Forelimb muscle (tissue), 1 donor: ENCODE results near the gene ATP6V0B. TPM values are rescaled to one million over a fixed set of nuclear protein-coding genes. Genes with fewer than 3 reads are reported as not detected.

Experiments used
- DNase-seq: peaks from one replicate; pipeline ENCODE4 v3.0.0-alpha.2; 2013; ENCODE audit warnings: low read depth
- polyA plus RNA-seq: library from polyadenylated mRNA; unstranded; fragments of 120-200 nt; gene quantifications from one replicate; pipeline ENCODE4 v1.2.1, GENCODE V29; 2013; ENCODE audit not compliant: insufficient read length

The ATP6V0B gene
- 46.9 TPM for polyA plus RNA-seq

DNA sequence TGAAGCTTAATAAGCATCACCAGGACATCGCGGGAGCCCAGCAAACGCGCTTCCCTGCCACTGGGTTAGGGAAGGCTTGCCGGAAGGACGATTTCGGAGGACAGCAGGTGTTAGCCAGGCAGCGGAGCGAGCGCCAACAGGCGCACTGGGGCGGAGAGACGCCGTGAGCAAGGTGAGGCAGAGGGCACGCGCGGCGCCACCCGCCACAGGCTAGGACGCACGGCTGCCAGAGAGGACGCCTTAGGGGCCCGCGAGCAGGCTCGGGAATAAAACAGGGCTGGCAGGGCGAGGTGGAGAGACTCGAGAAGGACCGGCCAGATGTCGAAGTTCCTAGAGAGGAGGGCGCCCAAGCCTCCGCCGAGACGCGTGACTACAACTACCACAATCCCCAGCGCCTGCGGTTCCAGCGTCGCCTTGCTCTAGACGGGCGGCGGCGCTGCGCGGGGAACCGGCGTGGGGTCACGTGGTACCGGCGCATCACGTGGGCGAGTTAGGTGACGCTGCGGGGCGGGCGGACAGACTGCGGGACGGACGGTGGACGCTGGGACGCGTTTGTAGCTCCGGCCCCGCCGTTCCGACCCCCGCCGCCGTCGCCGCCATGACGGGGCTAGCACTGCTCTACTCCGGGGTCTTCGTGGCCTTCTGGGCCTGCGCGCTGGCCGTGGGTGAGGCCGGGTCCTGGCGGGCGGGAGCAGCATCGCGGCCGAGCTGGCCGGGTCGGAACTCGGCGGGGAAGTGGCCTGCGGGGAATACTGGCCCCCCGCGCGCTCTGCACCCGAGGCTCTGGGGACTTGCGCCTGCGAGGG lies at the start of gene ATP6V0B:
ATP6V0B (plus strand) TSS at position 518 of the 806 bp plus-strand sequence; CDS start at position 599, 81 bp downstream.
- DNase-seq, result peak; percentile 79

DNA sequence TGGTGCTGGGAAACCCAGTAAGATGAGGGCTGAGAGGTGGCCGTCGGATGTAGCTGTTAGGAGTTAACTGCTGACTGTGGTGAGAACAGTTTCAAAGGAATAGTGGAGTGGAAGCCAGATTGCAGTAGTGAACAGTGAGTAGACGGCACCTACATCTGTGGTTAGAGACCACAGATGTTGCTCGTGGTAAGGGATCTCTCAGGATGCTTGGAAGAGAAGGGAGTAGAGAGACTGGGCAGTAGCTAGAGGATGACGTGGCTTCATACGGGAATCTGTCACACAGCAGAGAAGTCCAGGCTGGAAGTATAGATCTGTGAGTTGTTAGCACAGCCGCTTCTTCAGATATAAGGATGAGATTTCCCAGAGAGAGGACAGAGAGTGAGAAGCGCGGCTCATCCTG lies 48.9 kb upstream of the ATP6V0B start:
- no peak for DNase-seq

DNA sequence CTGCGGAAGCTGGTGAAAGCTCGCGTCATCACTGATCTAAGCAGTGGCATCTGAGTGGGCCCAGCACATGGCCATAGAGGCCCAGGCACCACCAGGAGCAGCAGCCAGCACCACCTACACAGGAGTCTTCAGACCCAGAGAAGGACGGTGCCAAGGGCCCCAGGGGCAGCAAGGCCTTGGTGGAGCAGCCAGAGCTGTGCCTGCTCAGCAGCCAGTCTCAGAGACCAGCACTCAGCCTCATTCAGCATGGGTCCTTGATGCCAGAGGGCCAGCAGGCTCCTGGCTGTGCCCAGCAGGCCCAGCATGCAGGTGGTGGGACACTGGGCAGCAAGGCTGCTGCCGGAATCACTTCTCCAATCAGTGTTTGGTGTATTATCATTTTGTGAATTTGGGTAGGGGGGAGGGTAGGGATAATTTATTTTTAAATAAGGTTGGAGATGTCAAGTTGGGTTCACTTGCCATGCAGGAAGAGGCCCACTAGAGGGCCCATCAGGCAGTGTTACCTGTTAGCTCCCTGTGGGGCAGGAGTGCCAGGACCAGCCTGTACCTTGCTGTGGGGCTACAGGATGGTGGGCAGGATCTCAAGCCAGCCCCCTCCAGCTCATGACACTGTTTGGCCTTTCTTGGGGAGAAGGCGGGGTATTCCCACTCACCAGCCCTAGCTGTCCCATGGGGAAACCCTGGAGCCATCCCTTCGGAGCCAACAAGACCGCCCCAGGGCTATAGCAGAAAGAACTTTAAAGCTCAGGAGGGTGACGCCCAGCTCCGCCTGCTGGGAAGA lies 44.4 kb upstream of the ATP6V0B start:
- DNase-seq, result no peak

- no peak for DNase-seq
Measured at GRCh38 chr1:43930949-43931275, 43.8 kb upstream of the ATP6V0B start.

DNA sequence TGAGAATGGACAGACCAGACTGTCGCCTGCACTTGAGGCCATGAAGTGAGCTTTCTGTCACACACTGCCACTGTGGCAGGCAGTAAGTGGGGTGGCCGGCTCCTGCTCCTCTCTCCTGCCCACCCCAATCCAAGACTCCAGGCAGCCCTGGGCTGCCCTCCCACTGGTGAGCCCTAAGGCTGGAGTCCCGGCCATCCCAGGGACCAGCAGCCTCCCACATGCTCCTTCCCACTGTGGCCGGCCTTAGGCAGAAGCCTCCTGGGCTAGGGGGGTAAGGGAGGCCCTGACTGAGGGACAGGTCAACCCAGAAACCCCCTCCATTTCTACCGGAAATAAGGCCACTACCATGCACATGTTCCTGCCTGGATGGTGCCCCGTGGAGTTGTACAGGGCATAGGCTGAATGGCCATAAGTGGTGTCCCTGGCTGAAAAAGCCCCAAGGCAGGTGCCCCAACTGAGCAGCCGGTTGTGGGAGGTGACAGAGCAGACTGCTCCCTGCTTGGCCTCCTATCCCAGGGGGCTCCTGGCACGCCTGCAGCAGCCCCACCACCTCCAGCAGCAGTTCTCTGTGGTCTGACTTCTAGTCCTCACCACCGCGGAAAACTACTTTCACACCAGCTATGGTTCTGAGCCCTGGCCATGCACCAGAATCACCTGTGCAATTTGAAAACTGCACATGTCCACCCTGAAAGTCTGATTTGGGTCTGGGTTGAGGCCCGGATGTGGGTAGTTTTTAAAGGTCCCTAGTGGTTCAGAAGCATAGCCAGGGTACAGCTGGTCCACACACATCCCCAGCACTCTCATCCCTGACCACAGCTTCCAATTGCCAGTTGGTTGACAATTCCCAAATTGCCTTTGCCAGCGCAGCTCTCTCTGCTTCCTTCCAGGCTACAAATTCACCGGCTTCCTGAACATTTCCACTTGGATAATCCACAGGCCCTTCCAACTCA lies 42.8 kb upstream of the ATP6V0B start:
- no peak for DNase-seq

- no peak for DNase-seq
Measured at GRCh38 chr1:43932786-43933385, 41.9 kb upstream of the ATP6V0B start.

DNA sequence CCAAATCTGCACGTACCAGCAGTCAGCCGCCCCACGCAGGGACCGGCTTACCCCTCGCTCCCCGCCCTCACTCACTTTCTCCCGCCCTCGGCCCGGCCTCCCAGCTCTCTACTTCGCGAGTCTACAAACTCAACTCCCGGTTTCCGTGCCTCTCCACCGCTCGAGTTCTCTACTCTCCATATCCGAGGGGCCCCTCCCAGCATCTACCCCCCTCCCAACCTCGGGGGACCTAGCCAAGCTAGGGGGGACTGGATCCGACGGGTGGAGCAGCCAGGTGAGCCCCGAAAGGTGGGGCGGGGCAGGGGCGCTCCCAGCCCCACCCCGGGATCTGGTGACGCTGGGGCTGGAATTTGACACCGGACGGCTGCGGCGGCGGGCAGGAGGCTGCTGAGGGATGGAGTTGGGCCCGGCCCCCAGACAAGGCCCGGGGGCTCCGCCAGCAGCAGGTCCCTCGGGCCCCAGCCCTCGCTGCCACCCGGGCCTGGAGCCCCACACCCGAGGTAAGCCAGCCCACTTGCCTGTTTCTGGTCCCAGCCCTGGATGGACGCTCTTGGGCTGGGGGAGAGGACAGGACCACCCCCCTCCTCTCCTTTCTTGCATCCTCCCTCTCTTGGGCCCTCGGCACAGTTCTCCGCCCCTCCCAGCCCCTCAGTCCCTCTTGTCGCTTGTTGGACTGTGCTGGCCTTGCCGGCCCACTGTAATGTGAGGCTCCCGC lies 41.2 kb upstream of the ATP6V0B start, which contains the start of gene ARTN:
ARTN (plus strand) TSS at position 416 of the 715 bp plus-strand sequence. CDS start 1,856 bp downstream, outside the sequence.
- no peak for DNase-seq

DNA sequence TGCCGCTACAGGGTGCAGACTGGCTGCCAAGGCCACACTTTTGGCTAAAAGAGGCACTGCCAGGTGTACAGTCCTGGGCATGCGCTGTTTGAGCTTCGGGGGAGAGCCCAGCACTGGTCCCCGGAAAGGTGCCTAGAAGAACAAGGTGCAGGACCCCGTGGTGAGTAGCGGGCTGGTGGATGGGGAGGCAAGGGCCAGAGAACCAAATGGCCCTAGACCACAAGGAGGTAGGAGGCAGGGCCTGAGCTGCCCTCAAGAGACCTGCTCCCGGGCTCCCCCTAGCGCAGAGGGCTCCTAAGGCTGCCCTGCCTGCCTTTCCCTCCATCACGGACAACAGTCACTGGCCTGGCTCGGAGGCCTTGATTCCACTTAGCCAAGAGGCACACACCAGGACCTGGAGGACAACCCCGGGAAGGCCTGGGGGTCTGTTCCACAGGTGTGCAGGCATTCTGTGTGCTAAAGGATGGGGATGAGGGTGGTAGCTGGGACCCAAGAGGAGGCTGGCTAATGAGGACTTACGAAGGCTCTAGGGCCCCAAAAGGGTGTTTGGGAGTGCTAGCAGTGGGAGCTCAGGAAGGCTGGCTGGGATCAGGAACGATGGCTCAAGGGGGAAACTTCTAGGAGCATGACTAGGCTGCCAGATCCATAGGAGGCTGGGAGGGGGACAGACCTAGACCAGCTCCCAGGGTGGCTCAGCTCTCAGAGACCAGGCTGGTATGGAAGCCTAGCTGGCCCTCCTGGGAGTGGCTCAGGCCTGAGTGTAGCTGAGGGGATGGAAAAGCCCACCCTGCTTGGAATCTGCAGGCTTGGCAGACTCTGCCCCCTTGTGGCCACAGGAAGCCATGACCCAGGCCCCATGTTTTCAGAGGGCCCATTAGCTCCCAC lies 40.4 kb upstream of the ATP6V0B start:
- DNase-seq, result peak; percentile 24

DNA sequence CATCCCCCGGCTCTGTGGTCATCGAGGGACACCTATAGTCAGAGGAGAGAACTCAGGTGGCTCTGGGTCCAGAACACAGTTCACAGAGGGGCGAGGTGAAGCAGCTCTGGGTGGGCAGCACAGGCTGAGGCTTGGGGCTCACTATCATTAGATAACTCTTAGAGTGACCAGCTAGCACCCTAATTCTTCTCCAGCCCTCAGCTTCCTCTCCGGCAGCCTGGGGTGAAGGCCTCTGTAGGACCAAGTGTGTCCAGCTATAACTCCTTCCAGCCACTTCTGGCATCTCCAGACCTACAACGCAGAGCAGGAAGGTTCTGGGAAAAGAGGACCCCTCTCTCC lies 39.8 kb upstream of the ATP6V0B start:
- no peak for DNase-seq

GRCh38 chr1:43935711-43936427 lies 38.9 kb upstream of the ATP6V0B start:
- DNase-seq, result no peak

DNA sequence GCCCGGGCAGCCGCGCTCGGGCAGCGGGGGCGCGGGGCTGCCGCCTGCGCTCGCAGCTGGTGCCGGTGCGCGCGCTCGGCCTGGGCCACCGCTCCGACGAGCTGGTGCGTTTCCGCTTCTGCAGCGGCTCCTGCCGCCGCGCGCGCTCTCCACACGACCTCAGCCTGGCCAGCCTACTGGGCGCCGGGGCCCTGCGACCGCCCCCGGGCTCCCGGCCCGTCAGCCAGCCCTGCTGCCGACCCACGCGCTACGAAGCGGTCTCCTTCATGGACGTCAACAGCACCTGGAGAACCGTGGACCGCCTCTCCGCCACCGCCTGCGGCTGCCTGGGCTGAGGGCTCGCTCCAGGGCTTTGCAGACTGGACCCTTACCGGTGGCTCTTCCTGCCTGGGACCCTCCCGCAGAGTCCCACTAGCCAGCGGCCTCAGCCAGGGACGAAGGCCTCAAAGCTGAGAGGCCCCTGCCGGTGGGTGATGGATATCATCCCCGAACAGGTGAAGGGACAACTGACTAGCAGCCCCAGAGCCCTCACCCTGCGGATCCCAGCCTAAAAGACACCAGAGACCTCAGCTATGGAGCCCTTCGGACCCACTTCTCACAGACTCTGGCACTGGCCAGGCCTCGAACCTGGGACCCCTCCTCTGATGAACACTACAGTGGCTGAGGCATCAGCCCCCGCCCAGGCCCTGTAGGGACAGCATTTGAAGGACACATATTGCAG lies 38.2 kb upstream of the ATP6V0B start:
- no peak for DNase-seq

DNA sequence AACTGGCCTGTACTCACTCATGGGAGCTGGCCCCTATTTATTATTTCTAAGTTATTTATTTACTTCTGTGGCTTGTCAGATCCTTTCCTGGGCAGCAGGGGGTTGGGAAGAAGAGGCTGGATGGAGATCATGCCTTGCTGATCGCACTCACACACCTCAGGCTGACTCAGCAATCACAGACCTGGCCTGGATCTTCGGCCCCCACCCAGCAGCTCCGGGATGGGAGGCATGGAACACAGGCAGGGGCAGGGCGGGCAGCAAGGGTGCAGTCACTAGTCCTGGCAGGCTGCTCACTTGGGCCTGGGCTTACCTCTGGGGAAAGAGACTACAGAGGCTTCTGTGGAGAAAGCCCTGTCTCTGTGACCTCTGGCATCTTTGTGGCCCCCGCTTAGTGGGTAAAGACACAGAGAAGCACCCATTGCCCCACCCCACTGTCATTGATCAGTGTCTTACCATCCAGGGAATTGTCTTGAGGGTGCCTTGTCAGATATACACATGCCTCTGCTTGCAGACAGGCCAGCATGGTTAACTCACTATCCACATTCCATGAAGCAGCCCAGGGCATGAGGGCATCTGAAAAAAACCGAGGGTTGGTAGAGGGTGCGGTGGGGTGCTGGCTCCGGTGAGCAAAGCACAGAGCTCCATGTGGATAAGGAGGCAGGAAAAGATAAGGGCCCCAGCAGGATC lies 37.4 kb upstream of the ATP6V0B start:
- DNase-seq, result no peak

DNA sequence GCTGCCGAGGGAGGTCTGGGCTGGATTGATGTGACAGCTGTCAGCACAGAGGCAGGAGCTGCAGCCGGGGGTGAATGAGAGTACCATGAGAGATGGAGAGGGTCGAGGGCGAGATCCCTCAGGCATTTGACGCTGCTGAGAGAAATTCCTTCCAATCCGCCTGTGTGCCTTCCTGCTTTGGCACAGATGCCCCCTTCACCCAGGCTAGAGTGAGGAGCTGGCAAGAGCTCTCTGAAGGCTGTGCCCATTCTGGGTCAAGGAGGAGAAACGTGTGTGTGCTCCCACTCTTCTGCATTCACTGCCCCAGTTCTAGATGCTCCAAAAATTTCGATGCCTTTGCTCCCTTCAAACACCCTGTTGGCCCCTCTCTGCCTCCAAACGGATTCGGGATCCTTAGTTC lies 36.4 kb upstream of the ATP6V0B start:
- DNase-seq, result no peak

GRCh38 chr1:43938892-43939587 lies 35.7 kb upstream of the ATP6V0B start:
- peak; percentile 25 for DNase-seq

- no peak for DNase-seq
Measured at GRCh38 chr1:43942411-43942810, 32.3 kb upstream of the ATP6V0B start.

DNA sequence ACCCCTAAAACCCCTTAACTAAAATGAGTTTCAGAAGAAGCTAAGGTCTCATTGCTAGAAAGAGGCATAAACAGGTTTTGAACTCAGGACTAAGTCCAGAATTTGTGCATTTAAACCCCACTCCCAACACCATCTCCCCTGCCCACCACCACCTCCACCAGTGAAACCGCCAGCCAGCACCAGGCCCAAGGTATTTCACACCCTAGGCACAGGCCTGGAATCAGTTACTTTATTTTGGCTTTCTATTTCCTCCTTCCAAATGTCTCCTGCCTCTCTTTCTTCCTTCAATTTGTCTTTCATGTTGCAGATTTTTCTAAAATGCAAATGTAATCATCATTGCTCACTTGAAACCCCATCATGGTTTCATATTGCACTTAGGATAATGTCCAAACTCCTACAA lies 29.9 kb upstream of the ATP6V0B start:
- DNase-seq, result no peak

DNA sequence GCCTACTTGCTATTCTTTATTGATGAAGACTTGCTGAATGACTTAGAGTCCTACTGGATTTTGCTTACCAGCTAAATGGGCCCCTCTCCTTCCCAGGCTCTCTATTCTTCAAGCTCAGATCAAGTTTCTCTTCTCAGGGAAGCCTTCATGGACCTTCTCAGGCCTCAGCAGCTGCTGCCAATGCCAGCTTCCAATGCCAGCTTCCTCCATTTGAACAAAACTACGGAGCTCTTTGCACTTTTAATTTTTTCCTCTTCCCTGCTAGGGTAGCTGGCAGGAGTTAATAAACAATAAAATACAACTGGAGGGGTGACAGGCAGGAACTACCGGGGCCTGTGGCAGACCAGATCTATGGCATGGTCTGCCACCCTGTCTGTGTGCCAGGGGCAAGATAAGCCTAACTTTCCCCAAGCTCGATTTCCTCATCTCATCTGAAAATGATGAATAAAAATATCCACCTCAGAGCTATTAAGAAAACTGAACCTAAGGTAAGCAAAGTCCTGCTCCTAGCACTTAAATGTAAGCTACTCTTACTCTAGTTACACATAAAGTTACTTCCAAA lies 29.0 kb upstream of the ATP6V0B start:
- no peak for DNase-seq
